HFFc6 (cell line): Measurements from ENCODE around the gene ANKRD49. TPM values are rescaled to one million over a fixed set of nuclear protein-coding genes. Genes with fewer than 3 reads are reported as not detected.
A peak's percentile ranks its signal among the peaks of the same experiment; 100 is the strongest.

Source experiments
- DNase-seq: peaks from one replicate; pipeline ENCODE4 v3.0.0-alpha.2; 2018
- H3K27ac Mint-ChIP-seq: 2 replicates; pipeline ENCODE4 v1.8.0; 2020; ENCODE audit warnings: mild to moderate bottlenecking, mixed read lengths
- H3K27me3 Mint-ChIP-seq: 2 replicates; pipeline ENCODE4 v1.8.0; 2021; ENCODE audit warnings: mild to moderate bottlenecking, moderate library complexity, mixed read lengths; ENCODE audit not compliant: insufficient read depth
- H3K36me3 Mint-ChIP-seq: 2 replicates; pipeline ENCODE4 v1.8.0; 2021; ENCODE audit warnings: low read depth, mixed read lengths
- H3K4me1 Mint-ChIP-seq: 2 replicates; pipeline ENCODE4 v1.8.0; 2020; ENCODE audit warnings: low read depth, mixed read lengths
- H3K4me3 Mint-ChIP-seq: 2 replicates; pipeline ENCODE4 v1.8.0; 2020; ENCODE audit warnings: mild to moderate bottlenecking, moderate library complexity, mixed read lengths
- H3K9me3 Mint-ChIP-seq: 2 replicates; pipeline ENCODE4 v1.8.0; 2020; ENCODE audit warnings: mild to moderate bottlenecking, mixed read lengths
- CTCF ChIP-seq: fragments of 200-600 bp; sonication (generic); IDR thresholded peaks from 2 replicates; pipeline ENCODE4 v1.5.0; 2021; ENCODE audit warnings: antibody characterized with exemption, mild to moderate bottlenecking
- total RNA-seq, 6 experiments: library from RNA; stranded (reverse); fragmentation: NEBNext Ultra II Directional; extraction: Animal tissue kit (Norgen Biotek cat#: 25700); gene quantifications; 2 replicates in 1 of 6; 3 replicates in 5 of 6; pipeline ENCODE4 v1.2.3, GENCODE V29; 2021

The ANKRD49 gene
- total RNA-seq, 6 experiments from 2014 or later: 7.2 to 8.7 (median 7.9) TPM

GRCh38 chr11:94507485-94507884 lies 13.7 kb downstream of the ANKRD49 start:
- Mint-ChIP-seq H3K9me3 (no peaks in the 10 kb centered on the region), H3K4me3 (no peak overlapping the region), H3K27ac (no peak overlapping the region), H3K27me3 (peaks cover 12% of the 10 kb centered on the region), H3K36me3 (no peaks in the 10 kb centered on the region), H3K4me1 (peaks cover 14% of the 10 kb centered on the region)
- no peak for TF ChIP-seq CTCF
- peak; percentile 10 for DNase-seq

- no peaks in the 10 kb centered on the region for H3K36me3 Mint-ChIP-seq
- peak within 1 kb of the TSS; percentile 83 for H3K4me3 Mint-ChIP-seq
- H3K9me3 Mint-ChIP-seq: no peaks in the 10 kb centered on the region
- no peak for TF ChIP-seq CTCF
- H3K4me1 Mint-ChIP-seq: peaks cover 23% of the 10 kb centered on the region
- H3K27me3 Mint-ChIP-seq: peaks cover 28% of the 10 kb centered on the region
- H3K27ac Mint-ChIP-seq: no peak within 1 kb of the TSS
- DNase-seq: peak; percentile 8
These were observed 18.4 kb downstream of the ANKRD49 start, which contains the start of gene C11orf97 for GRCh38 chr11:94511932-94512781. C11orf97 (plus strand) TSS chr11:94512461; CDS start chr11:94512529, 68 bp downstream.

- no peaks in the 10 kb centered on the region for H3K36me3 Mint-ChIP-seq
- TF ChIP-seq CTCF: no peak
- H3K4me1 Mint-ChIP-seq: peaks cover 17% of the 10 kb centered on the region
- H3K9me3 Mint-ChIP-seq: no peaks in the 10 kb centered on the region
- H3K4me3 Mint-ChIP-seq: no peak overlapping the region; the same call in 1 of the 2 replicates
- DNase-seq: no peak
- H3K27ac Mint-ChIP-seq: no peak overlapping the region
- H3K27me3 Mint-ChIP-seq: peaks cover 28% of the 10 kb centered on the region
These were observed 19.3 kb downstream of the ANKRD49 start for GRCh38 chr11:94513091-94513490.

GRCh38 chr11:94515398-94515797 lies 21.6 kb downstream of the ANKRD49 start:
- H3K36me3 Mint-ChIP-seq: no peaks in the 10 kb centered on the region
- H3K27ac Mint-ChIP-seq: no peak overlapping the region
- peaks cover 17% of the 10 kb centered on the region for H3K4me1 Mint-ChIP-seq
- no peak overlapping the region for H3K4me3 Mint-ChIP-seq
- H3K27me3 Mint-ChIP-seq: peaks cover 25% of the 10 kb centered on the region
- no peak for DNase-seq
- H3K9me3 Mint-ChIP-seq: no peaks in the 10 kb centered on the region
- TF ChIP-seq CTCF: no peak

GRCh38 chr11:94516725-94517124 lies 22.9 kb downstream of the ANKRD49 start:
- H3K4me1 Mint-ChIP-seq: peaks cover 17% of the 10 kb centered on the region
- no peak for TF ChIP-seq CTCF
- no peak overlapping the region for H3K27ac Mint-ChIP-seq
- H3K9me3 Mint-ChIP-seq: no peaks in the 10 kb centered on the region
- H3K27me3 Mint-ChIP-seq: peaks cover 20% of the 10 kb centered on the region
- H3K4me3 Mint-ChIP-seq: no peak overlapping the region
- H3K36me3 Mint-ChIP-seq: no peaks in the 10 kb centered on the region
- no peak for DNase-seq
